Limb (tissue), 2 donors: ENCODE data around the gene C16orf95.
A peak's percentile ranks its signal among the peaks of the same experiment; 100 is the strongest.
"Not testable (repeated sequence)": the region's sequence is repeated elsewhere in the genome, so short reads cannot be mapped to it uniquely, and the experiment has no call there.

Experiments used
- DNase-seq, 2 donors: peaks; one replicate each; pipeline ENCODE4 v3.0.0-alpha.2; 2016; ENCODE audit errors: extremely low spot score in 2 of 2

C16orf95 gene, protein sequence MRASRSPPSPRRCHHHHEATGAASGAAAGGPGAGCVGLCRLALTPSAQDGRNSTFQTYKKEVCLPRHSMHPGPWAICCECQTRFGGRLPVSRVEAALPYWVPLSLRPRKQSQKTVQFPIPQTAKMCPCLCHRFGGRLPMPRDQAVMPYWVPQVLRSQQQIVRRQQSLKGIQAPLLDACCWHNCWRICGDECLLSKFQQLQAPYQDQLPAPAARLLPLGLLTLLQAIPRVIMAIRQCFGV

DNA sequence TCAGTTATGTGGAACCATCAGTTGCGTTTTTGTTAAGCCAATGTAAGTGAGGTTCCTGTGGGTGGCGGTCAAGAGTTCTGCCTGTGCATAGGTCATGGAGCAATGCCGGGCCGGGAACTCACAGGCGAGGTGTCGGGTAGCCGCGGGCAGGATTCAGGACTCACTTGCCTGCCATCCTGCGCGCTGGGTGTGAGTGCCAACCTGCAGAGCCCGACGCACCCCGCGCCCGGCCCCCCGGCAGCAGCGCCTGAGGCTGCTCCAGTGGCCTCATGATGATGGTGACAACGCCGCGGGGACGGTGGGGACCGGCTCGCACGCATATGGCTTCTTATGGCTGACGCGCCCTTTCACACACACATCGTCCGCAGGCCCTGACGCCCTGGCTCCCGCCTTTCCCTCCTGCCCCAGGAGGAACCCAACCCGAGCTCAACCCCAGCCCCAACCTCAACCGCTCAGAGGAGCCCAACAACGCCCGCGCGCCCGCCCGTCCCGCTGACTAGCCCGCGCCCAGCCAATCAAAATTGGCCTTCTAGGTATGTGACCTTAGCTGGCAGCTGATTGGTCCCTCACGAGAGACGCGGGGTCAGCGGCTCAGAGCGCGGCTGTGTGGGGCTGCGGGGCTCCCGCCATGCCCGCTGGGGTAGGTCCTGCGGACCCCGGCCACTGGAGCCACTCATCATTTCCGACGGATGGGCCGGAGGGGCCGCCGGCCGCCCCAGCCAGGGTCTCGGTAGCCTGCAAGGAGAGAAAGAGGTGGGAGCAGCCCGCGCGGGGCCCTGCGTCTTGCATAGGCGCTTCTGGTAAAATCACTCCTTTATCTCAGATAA is at the start of gene C16orf95:
Gene C16orf95, minus strand, starts transcription at position 470 of the 827 bp plus-strand sequence. Its CDS starts 150 bp downstream, at position 320.
- peak; percentile 94 to 99 for DNase-seq

DNA sequence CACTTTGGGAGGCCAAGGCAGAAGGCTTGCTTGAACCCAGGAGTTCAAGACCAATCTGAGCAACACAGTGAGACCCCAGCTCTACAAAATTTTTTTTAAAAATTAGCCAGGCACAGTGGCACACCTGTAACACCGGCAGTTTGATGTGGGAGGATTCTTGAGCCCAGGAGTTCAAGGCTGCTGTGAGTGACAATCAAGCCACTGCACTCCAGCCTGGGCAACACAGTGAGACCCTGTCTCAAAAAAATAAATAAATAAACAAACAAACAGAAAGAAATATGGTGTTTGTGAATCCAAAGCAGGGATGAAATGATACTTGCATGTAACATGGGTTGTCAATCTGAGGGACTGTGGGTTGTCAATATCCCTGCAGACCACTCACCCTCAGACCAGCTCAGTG is 49.7 kb upstream of the C16orf95 start:
- DNase-seq: no peak

DNA sequence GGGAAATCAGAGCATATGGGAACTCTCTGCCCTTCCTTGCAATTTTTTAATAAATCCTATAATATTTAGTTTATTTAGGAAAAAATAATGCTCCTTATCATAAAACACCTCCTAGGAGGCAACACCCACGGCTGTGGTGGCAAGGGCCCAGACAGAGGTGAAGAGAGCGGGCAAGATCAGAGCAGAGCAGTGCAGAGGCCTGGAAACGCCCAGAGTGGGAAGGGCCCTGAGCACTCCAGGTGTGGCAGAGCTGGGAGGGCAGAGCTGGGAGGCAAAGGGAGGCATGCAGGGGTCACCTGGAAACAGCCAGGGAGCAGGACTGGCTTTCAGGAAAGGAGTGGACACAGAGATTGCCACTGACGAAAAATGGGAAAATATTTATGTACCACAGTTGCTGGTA is 49.1 kb upstream of the C16orf95 start:
- DNase-seq: no peak

DNA sequence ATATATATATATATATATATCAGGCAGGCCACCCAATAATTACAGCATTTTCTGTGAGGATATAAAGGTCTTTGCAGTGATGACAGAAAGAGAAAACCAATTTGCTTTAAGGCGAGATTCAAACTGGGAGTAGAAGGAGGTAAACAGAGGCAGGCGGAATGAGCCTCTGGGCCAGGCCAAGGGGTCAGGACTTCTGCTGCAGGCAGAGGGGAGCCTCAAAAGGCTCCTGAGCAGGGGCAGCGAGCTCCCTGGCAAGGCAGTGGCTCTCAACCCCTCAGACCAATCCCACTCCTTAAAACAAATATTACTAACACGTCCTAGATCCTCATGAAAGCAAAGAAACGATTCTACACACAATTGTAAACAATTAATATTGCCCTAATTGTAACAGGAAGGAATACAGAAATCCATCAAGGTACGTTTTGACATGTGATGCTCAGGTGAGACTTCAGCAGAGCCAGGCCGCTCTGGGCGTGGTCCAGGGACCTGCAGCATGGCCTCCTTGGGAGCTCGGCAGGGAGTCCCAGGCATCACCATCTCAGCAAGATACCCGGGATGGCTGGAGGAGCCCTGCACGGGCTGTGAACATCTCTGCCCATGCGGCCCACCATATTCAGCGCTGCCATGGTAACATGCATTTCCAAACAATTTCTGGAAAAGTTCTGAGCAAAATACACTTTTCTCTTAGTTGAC is 48.0 kb upstream of the C16orf95 start:
- no peak for DNase-seq

DNA sequence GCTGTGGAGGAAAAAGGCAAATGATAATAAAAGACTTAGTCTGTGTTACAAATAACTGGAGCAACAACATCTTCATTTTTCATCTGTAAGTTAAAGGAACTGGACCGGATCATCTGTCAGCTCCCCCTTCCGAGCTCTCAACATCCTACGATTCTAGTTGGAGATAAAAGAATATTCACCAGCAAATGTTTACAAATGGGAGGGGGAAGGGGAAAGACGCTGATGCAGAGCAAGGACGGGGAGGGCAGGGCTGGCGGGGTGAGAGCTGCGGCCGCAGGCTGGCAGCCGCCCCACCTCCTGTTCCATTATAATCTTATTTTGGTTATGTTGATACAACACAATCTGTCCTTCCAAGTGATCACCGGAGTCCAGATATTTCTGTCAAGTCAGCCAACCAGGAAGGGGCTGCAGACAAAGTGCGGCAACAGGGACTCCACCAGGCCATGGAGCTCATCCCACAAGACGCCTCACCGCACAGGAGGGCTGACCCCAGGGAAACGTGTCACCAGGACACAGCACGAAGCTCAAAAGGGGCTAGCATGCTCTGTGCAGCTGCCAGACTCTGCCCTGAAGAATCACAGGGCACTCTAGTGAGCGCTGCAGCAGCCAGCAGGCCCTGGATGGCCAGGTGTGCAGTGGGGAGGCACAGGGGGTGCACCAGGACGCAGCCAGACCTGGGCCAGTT is 46.7 kb upstream of the C16orf95 start:
- DNase-seq: no peak

DNA sequence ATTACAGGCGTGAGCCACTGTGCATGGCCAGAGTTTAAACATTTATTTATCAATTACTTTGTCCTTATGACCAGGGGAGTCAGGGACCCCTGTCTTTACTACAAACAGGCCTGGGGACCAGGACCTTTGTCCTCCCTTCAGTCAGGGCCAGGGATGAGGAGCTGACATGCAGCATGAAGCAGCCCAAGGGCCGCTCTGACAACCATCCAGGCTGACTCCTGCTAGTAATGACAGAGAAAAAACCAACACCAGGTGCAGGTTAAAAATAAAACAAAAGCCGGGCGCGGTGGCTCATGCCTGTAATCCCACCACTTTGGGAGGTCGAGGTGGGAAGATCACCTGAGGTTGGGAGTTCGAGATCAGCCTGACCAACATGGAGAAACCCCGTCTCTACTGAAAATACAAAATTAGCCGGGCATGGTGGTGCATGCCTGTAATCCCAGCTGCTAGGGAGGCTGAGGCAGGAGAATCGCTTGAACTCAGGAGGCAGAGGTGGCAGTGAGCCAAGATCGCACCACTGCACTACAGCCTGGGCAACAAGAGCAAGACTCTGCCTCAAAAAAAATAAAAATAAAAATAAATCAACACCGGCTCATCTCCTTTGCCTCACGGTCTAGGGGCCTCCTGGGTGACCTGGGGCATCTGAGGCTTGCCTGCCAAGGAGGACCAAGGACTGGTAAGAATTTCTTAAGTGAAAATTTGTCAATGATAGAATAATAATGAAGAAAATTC is 45.8 kb upstream of the C16orf95 start:
- not testable (repeated sequence) for DNase-seq

DNA sequence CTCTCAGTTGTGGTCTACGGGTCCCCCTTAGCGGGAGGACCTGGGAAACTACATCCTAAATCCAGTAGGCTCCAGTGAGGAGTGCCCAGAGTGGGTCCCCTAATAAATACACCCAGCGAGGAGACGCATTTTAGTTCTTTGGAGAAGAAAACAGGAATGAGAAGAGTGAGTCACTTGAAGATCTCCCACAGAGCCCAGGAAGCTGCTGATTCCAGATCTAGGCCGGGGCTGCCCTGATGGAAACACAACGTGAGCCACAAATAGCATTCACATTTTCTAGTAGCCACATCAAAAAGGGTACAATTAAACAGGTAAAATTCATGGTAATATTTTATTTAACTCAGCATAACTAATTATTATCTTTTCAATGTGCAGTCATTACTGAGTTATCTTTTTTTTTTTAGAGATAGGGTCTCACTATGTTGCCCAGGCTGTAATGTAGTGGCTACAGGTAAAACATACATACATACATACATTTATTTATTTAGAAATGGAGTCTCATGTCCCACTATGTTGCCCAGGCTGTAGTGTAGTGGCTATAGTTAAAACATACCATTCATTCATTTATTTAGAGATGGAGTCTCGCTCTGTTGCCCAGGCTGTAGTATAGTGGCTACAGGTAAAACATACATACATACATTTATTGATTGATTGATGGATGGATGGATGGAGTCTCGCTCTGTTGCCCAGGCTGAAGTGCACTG is 44.9 kb upstream of the C16orf95 start:
- no peak for DNase-seq

DNA sequence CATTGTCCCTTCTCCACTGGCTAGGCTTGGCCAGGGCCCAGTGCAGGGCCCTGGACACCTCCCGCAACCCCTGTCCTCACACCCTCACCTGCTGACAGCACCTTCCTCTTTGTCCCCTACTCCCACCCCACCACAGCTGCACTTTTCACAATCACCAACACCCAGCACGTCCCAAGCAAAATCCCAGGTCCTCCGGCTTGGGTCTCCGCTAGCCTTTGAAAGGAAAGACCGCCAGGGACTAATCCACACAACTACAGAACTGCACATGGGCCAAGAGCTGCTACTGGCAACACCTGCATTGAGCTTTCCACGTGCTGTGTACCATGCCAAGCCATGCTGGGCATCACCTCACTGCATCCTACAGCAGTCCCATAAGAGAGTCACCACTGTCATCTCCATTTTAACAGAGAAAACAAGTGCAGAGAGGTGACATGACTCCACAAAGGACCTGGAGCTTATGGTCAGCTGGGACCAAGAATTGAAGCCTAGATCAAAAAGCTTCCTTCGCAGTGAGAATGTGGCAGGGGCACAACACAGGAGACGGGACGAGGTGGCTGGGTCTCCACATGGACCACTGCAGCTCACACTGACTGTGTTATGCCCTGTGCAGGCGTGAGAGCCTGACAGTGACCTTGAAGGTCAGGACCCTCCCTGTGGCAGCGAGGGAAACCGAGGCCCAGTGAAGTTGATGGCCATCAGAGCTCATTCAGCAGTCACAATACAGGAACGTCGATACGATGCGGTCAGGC is 43.8 kb upstream of the C16orf95 start:
- DNase-seq: no peak

DNA sequence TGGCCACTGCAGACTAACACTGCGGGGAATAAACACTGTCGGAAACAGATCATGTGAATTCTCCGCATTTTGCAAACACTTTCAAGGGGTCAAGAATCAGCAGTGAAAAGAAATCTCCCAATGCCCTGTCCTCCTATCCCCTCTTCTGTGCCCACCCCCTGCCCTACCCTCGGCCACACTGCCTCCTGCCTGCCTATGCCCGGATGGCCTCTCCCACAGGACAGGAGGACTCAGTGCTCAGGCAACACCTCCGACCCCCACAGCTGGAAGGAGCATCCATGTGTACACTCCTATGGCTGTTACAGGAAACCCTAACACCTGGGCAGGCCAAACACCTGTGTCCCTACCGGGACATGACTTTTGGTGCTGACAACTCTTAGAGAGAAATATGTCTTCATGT is 41.9 kb upstream of the C16orf95 start:
- no peak for DNase-seq

DNA sequence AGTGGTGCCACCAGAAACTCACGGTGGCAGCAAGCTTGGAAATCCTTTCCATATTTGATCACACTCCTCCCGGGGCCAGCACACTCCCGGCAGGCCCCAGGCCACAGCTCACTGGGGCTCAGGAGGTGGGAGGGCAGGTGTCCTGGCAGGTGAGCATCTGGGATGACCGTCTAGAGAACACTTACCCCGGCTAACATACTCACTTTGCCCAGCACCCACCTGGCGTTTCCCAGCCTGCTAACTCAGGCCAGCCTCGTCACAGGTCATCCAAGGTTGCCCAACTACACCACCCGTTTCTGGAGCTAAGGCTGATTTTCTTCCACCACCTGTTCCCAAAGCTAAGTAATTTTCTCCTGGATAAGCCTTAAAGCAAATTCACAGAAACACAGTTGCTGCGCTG is 41.5 kb upstream of the C16orf95 start:
- DNase-seq: no peak

DNA sequence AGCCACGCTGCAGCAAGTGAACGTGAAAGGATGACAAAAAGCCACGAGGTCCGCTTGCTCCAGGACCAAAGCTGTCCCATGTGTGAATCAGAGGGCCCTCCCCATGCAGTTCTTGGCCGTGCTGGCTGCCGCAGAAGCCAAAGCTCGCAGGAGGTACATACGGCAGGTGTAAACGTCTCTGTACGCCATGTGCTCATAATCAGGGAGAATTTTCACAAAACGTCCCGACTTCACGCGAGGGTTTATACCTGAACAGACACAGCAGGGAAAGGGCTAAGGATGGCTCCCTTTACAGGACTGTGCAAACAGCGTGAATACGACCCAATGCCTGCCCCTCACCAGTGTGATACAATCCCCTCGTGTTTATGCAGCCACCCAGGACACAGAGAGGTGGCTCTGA is 41.1 kb upstream of the C16orf95 start:
- DNase-seq: no peak

DNA sequence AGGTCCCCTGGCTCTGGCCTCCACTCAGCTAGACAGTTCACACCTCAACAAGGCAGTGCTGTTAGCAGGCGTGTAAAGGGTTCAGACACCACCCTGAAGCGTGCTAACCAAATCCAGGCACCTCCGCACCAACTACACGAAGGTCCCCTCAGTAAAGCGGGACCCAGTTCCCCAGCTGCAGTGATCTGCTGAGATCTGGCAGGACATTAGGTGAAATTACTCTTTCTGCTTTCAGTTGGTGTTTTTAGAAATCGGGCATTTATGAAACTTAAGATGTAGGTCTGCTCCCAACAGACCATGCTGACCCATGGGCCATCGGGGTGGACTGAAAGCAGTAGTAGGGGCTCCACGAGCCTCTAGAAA is 39.3 kb upstream of the C16orf95 start:
- no peak for DNase-seq

DNA sequence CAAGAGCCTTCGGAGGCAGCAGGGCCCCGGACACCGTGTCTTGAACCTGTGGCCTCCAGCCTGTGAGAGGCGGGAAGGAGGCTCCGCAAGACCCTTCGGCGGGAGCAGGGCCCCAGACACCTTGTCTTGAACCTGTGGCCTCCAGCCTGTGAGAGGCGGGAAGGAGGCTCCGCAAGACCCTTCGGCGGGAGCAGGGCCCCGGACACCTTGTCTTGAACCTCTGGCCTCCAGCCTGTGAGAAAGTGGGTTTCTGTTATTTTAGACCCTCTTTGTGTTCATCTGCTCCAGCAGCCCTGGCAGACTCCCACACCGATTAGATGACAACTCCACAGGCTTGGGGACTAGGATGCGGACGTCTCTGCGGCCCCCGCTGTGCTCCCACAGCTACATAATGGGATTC is 36.4 kb upstream of the C16orf95 start:
- no peak for DNase-seq

DNA sequence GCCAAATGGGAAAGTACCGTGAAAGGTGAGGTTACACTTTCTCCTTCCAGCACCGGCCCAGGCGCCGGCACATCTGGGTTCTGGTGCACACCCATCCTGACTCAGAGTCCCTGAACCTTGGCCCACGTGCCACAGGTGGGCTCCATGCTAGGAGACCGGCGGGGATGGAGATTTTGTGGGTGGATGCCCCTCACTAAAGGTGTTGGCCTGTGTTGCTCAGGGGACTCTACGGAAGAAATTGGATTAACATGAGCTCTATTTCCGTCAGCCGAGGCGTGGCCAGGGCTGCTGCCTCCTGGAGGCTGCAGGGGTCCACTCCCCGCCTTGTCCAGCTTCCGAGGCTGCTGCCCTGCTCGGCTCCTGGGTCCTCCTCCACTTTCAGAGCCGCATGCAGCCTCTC is 35.6 kb upstream of the C16orf95 start:
- DNase-seq: no peak

DNA sequence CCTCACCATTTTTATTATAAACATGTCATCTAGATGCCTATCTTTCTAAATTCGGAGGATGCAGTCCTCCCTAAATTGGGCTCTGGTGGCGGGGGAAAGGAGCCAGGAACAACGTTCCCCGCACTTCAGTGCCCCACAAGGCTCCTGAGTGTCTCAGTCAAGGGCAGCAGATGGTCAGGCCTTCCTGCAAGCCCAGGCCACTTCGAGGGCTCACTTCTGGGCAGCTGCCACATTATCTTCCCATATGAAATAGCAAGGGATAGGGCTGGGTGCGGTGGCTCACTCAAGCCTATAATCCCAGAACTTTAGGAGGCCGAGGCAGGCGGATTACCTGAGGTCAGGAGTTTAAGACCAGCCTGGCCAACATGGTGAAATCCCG is 34.1 kb upstream of the C16orf95 start:
- no peak for DNase-seq

DNA sequence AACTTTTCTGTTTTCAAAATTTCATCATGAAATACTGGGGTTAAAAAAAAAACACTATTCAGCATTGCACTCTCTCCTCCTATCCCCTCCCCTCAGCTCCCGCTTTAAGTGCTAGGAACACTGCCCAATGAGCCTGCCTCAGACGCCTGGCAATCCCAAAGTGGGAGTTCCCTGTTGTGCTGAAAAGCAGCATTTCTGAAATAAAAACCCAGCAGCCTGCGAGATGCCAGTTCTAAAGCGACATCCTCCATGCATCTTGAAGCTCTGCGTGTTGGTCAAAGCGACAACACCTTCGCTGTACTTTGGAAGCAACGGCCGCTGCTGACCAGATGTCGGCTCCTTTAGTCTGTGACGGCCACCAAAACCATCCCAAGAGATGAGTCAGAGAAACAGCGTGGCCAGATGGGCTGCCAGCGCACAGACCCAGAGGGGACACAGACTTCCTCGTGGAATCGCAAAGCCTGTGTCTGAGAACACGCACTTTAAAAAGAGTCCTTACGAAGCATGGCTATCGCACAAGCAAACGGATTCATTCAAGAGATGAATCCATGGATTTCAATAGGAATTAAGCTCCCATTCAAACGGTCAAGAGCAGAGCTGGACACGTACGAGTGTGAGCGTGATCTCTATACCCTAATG is 33.6 kb upstream of the C16orf95 start:
- no peak for DNase-seq

DNA sequence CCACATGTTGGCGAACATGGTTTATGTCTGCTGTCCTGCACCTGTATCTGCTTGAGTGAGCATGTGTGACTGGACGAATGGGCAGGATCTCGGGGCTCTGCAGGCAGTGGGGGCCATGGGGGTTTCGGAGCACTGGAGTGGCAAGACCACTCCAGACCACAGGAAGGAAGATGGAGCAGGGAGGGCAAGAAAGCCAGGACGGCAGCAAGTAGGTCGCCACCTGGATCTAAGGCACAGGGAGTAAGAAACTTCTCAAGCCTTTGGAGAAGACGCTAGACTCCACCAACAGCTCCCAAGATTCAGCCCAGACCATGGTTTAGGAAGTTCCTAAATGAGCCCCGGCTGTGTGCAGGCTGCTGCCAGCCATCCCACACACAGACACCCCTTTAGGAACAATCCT is 32.8 kb upstream of the C16orf95 start:
- DNase-seq: no peak

DNA sequence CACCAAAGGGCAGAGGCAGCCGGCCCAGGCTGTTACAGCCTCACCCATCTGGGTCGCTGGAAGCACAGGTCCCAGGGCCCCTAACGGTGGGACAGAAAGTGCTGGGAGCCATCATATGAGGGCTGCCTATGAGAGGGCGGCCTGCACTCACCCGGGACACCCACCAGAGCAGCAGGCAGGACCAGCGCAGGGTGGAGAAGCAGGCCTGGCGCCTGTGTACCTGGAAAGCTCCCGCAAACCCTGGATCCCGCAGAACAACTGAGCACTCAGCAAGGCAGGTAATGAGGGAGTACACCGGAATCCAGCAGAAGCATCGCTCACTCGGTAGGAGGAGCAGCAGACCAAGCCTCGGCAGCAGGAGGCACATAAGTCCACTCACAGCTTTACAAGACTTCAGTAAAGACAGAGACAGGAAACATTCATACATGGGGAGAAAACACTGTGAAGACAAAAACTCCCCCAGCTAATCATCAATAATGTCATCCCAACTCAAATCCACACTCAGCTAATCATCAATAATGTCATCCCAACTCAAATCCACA is 31.5 kb upstream of the C16orf95 start:
- DNase-seq: no peak

DNA sequence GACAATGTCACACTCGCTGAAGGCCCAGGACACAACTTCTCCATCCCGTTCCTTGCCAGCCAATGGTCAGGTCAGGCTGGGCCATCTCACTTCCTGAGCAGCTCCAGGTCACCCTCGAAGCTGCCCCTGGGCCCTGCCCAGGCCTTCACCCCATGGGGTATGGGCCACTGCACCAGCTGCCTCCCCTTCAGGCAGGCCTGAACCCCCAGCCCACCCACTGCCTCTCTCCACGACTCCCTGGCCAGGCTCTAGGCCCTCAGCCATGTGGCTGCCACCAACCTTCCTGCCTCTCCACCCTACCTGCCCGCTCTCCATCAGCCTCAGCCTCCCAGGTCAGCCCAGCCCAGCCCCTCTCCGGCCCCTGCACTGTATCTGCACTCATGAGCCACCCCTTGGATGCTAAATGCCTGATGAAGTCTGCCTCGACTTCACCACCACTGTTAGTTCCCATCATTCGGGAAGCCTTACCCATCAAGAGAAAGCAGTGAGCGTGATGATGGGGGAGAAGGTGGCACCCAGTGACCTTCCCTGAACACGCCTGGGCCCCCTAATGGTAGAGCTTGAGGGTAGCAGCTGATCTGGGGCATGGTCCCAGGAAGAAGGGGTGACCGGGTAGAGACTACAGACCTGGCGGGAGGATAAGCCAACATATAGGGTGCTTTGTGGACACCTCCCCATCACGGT is 30.9 kb upstream of the C16orf95 start:
- no peak for DNase-seq
